UCSD-AML1 (cell line): ENCODE measurements around the gene ALDH3B1.

ENCODE experiments used
- DNase-seq: peaks from one replicate; lab custom pipeline; 2025; ENCODE audit not compliant: unreplicated experiment; lab: John Stamatoyannopoulos, UW

Gene ALDH3B1

GRCh38 chr11:68043349-68044144 is 33.4 kb downstream of the ALDH3B1 start:
- no peak for DNase-seq

- DNase-seq, result no peak
These were observed 34.2 kb downstream of the ALDH3B1 start for GRCh38 chr11:68044145-68044813.

- no peak for DNase-seq
These were observed 34.8 kb downstream of the ALDH3B1 start for GRCh38 chr11:68044898-68045351.

GRCh38 chr11:68047437-68048290 is 37.5 kb downstream of the ALDH3B1 start:
- no peak for DNase-seq

GRCh38 chr11:68048681-68049508 is 38.8 kb downstream of the ALDH3B1 start:
- no peak for DNase-seq

GRCh38 chr11:68049509-68050370 is 39.6 kb downstream of the ALDH3B1 start:
- DNase-seq, result no peak

- no peak for DNase-seq
These were observed 40.3 kb downstream of the ALDH3B1 start for GRCh38 chr11:68050371-68050841.

- DNase-seq, result no peak
These were observed 41.3 kb downstream of the ALDH3B1 start for GRCh38 chr11:68051191-68052136.

GRCh38 chr11:68052137-68052873 is 42.2 kb downstream of the ALDH3B1 start:
- DNase-seq, result no peak

- DNase-seq, result no peak
These were observed 43.0 kb downstream of the ALDH3B1 start for GRCh38 chr11:68053117-68053516.

GRCh38 chr11:68053981-68054812 is 44.1 kb downstream of the ALDH3B1 start:
- no peak for DNase-seq

- DNase-seq, result no peak
These were observed 46.5 kb downstream of the ALDH3B1 start for GRCh38 chr11:68056317-68057285.

GRCh38 chr11:68057807-68058206 is 47.7 kb downstream of the ALDH3B1 start:
- no peak for DNase-seq

- no peak for DNase-seq
These were observed 51.4 kb downstream of the ALDH3B1 start for GRCh38 chr11:68061508-68061907.

- no peak for DNase-seq
These were observed 54.8 kb downstream of the ALDH3B1 start for GRCh38 chr11:68064926-68065325.

GRCh38 chr11:68065841-68066240 is 55.7 kb downstream of the ALDH3B1 start:
- DNase-seq, result no peak
